Immature natural killer cell (primary cell): ENCODE measurements around the gene ORC5. TPM values are rescaled to one million over a fixed set of nuclear protein-coding genes. Genes with fewer than 3 reads are reported as not detected.

Source experiments
- DNase-seq, 3 donors: peaks; one replicate each; pipeline ENCODE4 v3.0.0; 2022; ENCODE audit warnings: mixed read lengths in 1 of 3
- H3K27ac Mint-ChIP-seq, 6 donors: one replicate each; pipeline ENCODE4 v1.8.0; 2020; ENCODE audit warnings: mixed read lengths in 6 of 6, mild to moderate bottlenecking in 5 of 6, inconsistent platforms in 4 of 6, moderate library complexity in 3 of 6
- H3K27me3 Mint-ChIP-seq, 3 donors: one replicate each; pipeline ENCODE4 v1.8.0; 2020 to 2021; ENCODE audit warnings: low read depth in 3 of 3, mild to moderate bottlenecking in 3 of 3, mixed read lengths in 3 of 3, moderate library complexity in 3 of 3, inconsistent platforms in 1 of 3
- H3K36me3 Mint-ChIP-seq, 3 donors: one replicate each; pipeline ENCODE4 v1.8.0; 2020; ENCODE audit warnings: mixed read lengths in 3 of 3, inconsistent platforms in 2 of 3, mild to moderate bottlenecking in 2 of 3
- H3K4me1 Mint-ChIP-seq, 2 donors: one replicate each; pipeline ENCODE4 v1.8.0; 2020; ENCODE audit warnings: inconsistent platforms in 2 of 2, mild to moderate bottlenecking in 2 of 2, mixed read lengths in 2 of 2, moderate library complexity in 1 of 2
- H3K4me3 Mint-ChIP-seq, 5 donors: one replicate each; pipeline ENCODE4 v1.8.0; 2020; ENCODE audit warnings: mild to moderate bottlenecking in 5 of 5, mixed read lengths in 5 of 5, inconsistent platforms in 3 of 5, moderate library complexity in 3 of 5
- H3K9me3 Mint-ChIP-seq, 6 donors: one replicate each; pipeline ENCODE4 v1.8.0; 2020; ENCODE audit warnings: mild to moderate bottlenecking in 6 of 6, mixed read lengths in 6 of 6, inconsistent platforms in 4 of 6, moderate library complexity in 3 of 6
- polyA plus RNA-seq, 3 donors: library from polyadenylated mRNA; unstranded; fragments of 300-500 nt; fragmentation: Illumina TruSeq; gene quantifications; one replicate each; pipeline ENCODE4 v1.2.3, GENCODE V29; 2021

Gene ORC5
- polyA plus RNA-seq, 3 donors from 2014 or later: 15.5 to 27.7 (median 16.9) TPM

DNA sequence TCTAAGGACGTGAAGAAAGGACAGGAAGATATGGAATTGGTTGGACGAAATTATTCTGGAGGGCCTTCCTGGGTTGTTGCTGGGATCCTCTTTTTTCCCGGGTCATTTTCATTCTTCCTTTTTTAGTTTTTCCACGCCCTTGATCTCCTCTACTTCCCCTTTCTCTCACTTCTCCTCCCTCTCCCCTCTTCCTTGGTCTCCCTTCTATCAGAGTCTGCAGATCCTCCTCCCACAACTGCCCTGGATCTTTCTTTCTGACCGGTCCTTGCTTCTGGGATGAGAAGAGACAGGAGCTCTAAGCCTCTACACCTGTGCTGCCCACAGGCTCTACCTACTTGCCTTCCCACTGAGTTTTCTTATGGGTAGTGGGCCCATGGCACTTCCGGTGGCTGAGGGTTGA is 114.7 kb downstream of the ORC5 start:
- H3K4me3 Mint-ChIP-seq: no peak overlapping the region
- no peak for DNase-seq
- peaks cover 0 to 3% (median 0%) of the 10 kb centered on the region in 6 donors for H3K9me3 Mint-ChIP-seq
- H3K4me1 Mint-ChIP-seq: no peaks in the 10 kb centered on the region
- H3K27me3 Mint-ChIP-seq: peaks cover 2 to 8% (median 2%) of the 10 kb centered on the region in 3 donors
- H3K36me3 Mint-ChIP-seq: no peaks in the 10 kb centered on the region
- no peak overlapping the region for H3K27ac Mint-ChIP-seq

DNA sequence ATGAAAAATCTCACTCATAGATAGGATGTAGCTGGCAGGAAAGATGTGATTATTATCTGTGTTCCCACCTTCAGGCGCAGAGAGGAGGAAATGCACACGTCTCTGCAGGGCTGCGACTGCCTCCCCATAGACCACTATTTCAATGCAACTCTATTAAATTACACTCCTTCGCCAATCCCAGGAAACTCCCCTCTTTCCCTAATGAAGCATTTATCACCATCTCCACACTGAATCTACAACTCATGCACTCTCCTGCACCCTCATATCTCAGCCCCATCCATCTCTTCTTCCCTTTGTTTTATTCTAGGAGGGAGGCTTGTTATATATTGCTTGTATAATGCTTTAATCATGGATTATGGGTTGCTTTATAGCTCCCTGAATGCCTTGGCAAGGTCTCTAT is 116.6 kb downstream of the ORC5 start:
- DNase-seq: no peak
- Mint-ChIP-seq H3K27ac (no peak overlapping the region), H3K4me1 (no peaks in the 10 kb centered on the region), H3K9me3 (peaks cover 0 to 4% (median under 1%) of the 10 kb centered on the region in 6 donors), H3K27me3 (peaks cover 2 to 8% (median 4%) of the 10 kb centered on the region in 3 donors), H3K4me3 (no peak overlapping the region), H3K36me3 (no peaks in the 10 kb centered on the region)

DNA sequence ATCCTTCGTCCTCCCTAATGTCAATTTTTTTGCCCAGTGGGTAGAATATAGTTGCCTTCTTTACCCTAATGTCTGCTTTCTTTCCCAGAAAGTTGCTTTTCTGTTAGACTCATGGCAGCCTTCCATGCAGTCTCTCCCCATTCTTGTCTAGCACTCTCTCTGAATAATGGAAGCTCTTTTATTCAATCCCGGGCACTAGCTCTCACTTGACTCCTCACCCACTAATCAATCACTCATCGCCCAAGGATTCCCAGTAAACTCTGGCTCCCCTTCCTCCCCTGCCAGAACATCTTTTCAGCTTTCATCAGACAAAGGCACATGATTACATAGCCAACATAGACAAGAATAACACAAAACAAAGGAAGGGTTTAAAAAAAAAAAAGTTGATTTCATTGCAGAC is 118.2 kb downstream of the ORC5 start:
- Mint-ChIP-seq H3K27me3 (peaks cover 2 to 3% (median 2%) of the 10 kb centered on the region in 3 donors), H3K4me1 (no peaks in the 10 kb centered on the region), H3K27ac (no peak overlapping the region), H3K36me3 (no peaks in the 10 kb centered on the region), H3K4me3 (no peak overlapping the region), H3K9me3 (peaks cover 0 to 7% (median 1%) of the 10 kb centered on the region in 6 donors)
- no peak for DNase-seq

DNA sequence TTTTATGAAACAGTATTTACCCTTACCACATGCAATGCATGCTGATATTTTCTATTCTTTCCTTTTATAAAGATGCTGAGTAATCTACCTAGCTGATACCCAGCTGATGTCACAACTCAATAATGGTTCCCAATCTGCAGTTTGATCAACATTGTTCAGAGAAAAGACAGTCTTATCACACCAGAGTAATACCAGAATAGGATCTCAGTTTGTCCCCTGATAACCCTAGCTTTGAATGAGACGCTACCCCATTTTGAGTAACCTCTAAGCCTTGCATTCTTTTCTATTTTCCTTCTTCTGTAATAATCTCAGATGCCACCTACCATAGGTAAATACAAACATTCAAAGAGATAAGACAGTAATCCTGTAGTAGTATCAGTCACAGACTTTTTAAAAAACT is 118.8 kb downstream of the ORC5 start:
- no peaks in the 10 kb centered on the region for H3K4me1 Mint-ChIP-seq
- H3K9me3 Mint-ChIP-seq: peaks cover 0 to 10% (median 3%) of the 10 kb centered on the region in 6 donors
- peaks cover 2 to 3% (median 2%) of the 10 kb centered on the region in 3 donors for H3K27me3 Mint-ChIP-seq

More for the DNA sequence above, 118.8 kb downstream of the ORC5 start:
- no peaks in the 10 kb centered on the region for H3K36me3 Mint-ChIP-seq
- DNase-seq: no peak
- no peak overlapping the region for H3K4me3 Mint-ChIP-seq
- H3K27ac Mint-ChIP-seq: no peak overlapping the region

Other genes with a start within 250 kb of the ORC5 start
- gene RELN, start 218.4 kb downstream of the ORC5 start, polyA plus RNA-seq: not detected
- not detected for gene LHFPL3, start 120.6 kb upstream of the ORC5 start, polyA plus RNA-seq